H1 (cell line): Measurements from ENCODE around the gene DAB2IP. TPM values are rescaled to one million over a fixed set of nuclear protein-coding genes. Genes with fewer than 3 reads are reported as not detected.
"Not testable (repeated sequence)": the region's sequence is repeated elsewhere in the genome, so short reads cannot be mapped to it uniquely, and the experiment has no call there.

Experiments used
- CTCF ChIA-PET: fragments of 300-600 bp; sonication (Branson Sonifier 250); formaldehyde crosslinking; loops from one replicate; lab custom pipeline; 2021; ENCODE audit not compliant: partially characterized antibody; lab: Charles Lee
- POLR2A ChIA-PET: fragments of 300-600 bp; sonication (Branson Sonifier 250); formaldehyde crosslinking; loops from one replicate; lab custom pipeline; 2021; ENCODE audit warnings: inconsistent platforms; ENCODE audit not compliant: partially characterized antibody; lab: Charles Lee
- DNase-seq, 2 experiments: peaks; one replicate each; pipeline versions ENCODE4 v3.0.0 to v3.0.0-alpha.2; 2010 to 2022; ENCODE audit warnings: low spot score in 2 of 2, low read depth in 1 of 2, mixed read lengths in 1 of 2
- FAIRE-seq: peaks from 2 replicates; lab custom pipeline; 2011; peaks lifted over from hg19 to GRCh38; lab: Jason Lieb, UNC
- H2AFZ ChIP-seq: 2 replicates; pipeline ENCODE4 v1.8.1; 2012; ENCODE audit warnings: low read length, inconsistent platforms
- H2AK5ac ChIP-seq: 2 replicates; pipeline ENCODE4 v1.6.1; 2013; ENCODE audit warnings: low read depth, low read length
- H2BK120ac ChIP-seq: replicated peaks from 2 replicates; pipeline ENCODE3; 2013; ENCODE audit warnings: low read depth, low read length, inconsistent platforms
- H2BK12ac ChIP-seq: 2 replicates; pipeline ENCODE4 v1.6.1; 2013; ENCODE audit warnings: low read depth, low read length
- H2BK15ac ChIP-seq: 2 replicates; pipeline ENCODE4 v1.6.1; 2013; ENCODE audit warnings: low read length
- H2BK20ac ChIP-seq: 2 replicates; pipeline ENCODE4 v1.6.1; 2013; ENCODE audit warnings: low read length
- H2BK5ac ChIP-seq: 2 replicates; pipeline ENCODE4 v1.6.1; 2013; ENCODE audit warnings: low read depth, low read length
- H3K14ac ChIP-seq: 2 replicates; pipeline ENCODE4 v1.6.1; 2013; ENCODE audit warnings: inconsistent platforms; ENCODE audit not compliant: insufficient read length
- H3K18ac ChIP-seq: 2 replicates; pipeline ENCODE4 v1.6.1; 2013; ENCODE audit warnings: low read length; ENCODE audit errors: extremely low read depth
- H3K23ac ChIP-seq: 2 replicates; pipeline ENCODE4 v1.6.1; 2013; ENCODE audit warnings: inconsistent platforms; ENCODE audit not compliant: insufficient read length
- H3K23me2 ChIP-seq: 2 replicates; pipeline ENCODE4 v1.6.1; 2013; ENCODE audit warnings: low read depth, low read length
- H3K27ac ChIP-seq: 2 replicates; pipeline ENCODE4 v1.6.1; 2011; ENCODE audit warnings: low read depth, low read length, inconsistent platforms
- H3K27me3 ChIP-seq, 4 experiments: replicated peaks in 1 of 4; 1 replicate in 1 of 4; 2 replicates in 3 of 4; pipeline versions ENCODE4 v1.6.1 to v1.8.1; 2011 to 2013; ENCODE audit warnings: low read length in 3 of 4, mild to moderate bottlenecking in 3 of 4, inconsistent platforms in 2 of 4, mixed read lengths in 2 of 4, moderate library complexity in 1 of 4; ENCODE audit not compliant: control insufficient read depth in 3 of 4, insufficient read depth in 3 of 4; ENCODE audit errors: extremely low read depth in 1 of 4
- H3K36me3 ChIP-seq, 4 experiments: 2 replicates each; pipeline versions ENCODE4 v1.6.1 to v1.8.1; 2011 to 2013; ENCODE audit warnings: mild to moderate bottlenecking in 4 of 4, low read length in 3 of 4, moderate library complexity in 2 of 4, control low read depth in 1 of 4, inconsistent platforms in 1 of 4; ENCODE audit not compliant: insufficient read depth in 4 of 4, control insufficient read depth in 2 of 4
- H3K4ac ChIP-seq: replicated peaks from 2 replicates; pipeline ENCODE3; 2013; ENCODE audit warnings: low read length, low read depth, mixed read lengths, inconsistent platforms; ENCODE audit not compliant: insufficient read length
- H3K4me1 ChIP-seq, 4 experiments: replicated peaks in 1 of 4; 1 replicate in 1 of 4; 2 replicates in 3 of 4; pipeline versions ENCODE4 v1.6.1 to v1.8.1; 2011 to 2013; ENCODE audit warnings: low read length in 3 of 4, inconsistent platforms in 2 of 4, mixed read lengths in 1 of 4; ENCODE audit not compliant: insufficient read depth in 4 of 4, control insufficient read depth in 3 of 4
- H3K4me2 ChIP-seq, 2 experiments: 2 replicates each; pipeline versions ENCODE4 v1.6.1 to v1.8.1; 2011 to 2013; ENCODE audit warnings: low read depth in 2 of 2, low read length in 2 of 2, control low read depth in 1 of 2, inconsistent platforms in 1 of 2, mild to moderate bottlenecking in 1 of 2; ENCODE audit not compliant: insufficient read depth in 1 of 2
- H3K4me3 ChIP-seq, 4 experiments: fragments of 200-600, 300-600 bp in 1 of 4; sonication (generic), shearing (Covaris generic), sonication (Bioruptor Twin) in 1 of 4; 2 replicates each; pipeline versions ENCODE4 v1.5.1 to v1.8.1; 2011 to 2016; ENCODE audit warnings: low read length in 4 of 4, low read depth in 3 of 4, control low read depth in 2 of 4, inconsistent platforms in 2 of 4, mild to moderate bottlenecking in 2 of 4, mixed read lengths in 1 of 4, moderate library complexity in 1 of 4; ENCODE audit not compliant: insufficient read depth in 2 of 4; ENCODE audit errors: extremely low read depth in 1 of 4
- H3K56ac ChIP-seq: replicated peaks from 2 replicates; pipeline ENCODE3; 2013; ENCODE audit warnings: low read depth, mild to moderate bottlenecking, mixed read lengths, low read length, inconsistent platforms; ENCODE audit not compliant: insufficient read length
- H3K79me1 ChIP-seq: 2 replicates; pipeline ENCODE4 v1.6.1; 2013; ENCODE audit warnings: low read depth, low read length, control low read depth
- H3K79me2 ChIP-seq, 2 experiments: 2 replicates each; pipeline versions ENCODE4 v1.6.1 to v1.8.1; 2012 to 2013; ENCODE audit warnings: low read length in 2 of 2, mild to moderate bottlenecking in 2 of 2, inconsistent platforms in 1 of 2; ENCODE audit not compliant: insufficient read depth in 2 of 2, control insufficient read depth in 1 of 2
- H3K9ac ChIP-seq, 4 experiments: replicated peaks in 1 of 4; 1 replicate in 1 of 4; 2 replicates in 3 of 4; pipeline versions ENCODE4 v1.6.1 to v1.8.1; 2011 to 2013; ENCODE audit warnings: low read depth in 3 of 4, low read length in 3 of 4, control low read depth in 2 of 4, mild to moderate bottlenecking in 2 of 4, moderate library complexity in 2 of 4, inconsistent platforms in 1 of 4; ENCODE audit errors: extremely low read depth in 1 of 4
- H3K9me3 ChIP-seq, 2 experiments: 2 replicates each; pipeline versions ENCODE4 v1.6.1 to v1.8.1; 2012 to 2013; ENCODE audit warnings: mild to moderate bottlenecking in 2 of 2, moderate library complexity in 2 of 2, control low read depth in 1 of 2, inconsistent platforms in 1 of 2, low read depth in 1 of 2, low read length in 1 of 2, mixed read lengths in 1 of 2; ENCODE audit not compliant: insufficient read depth in 2 of 2
- H4K20me1 ChIP-seq, 2 experiments: replicated peaks in 1 of 2; 2 replicates each; pipeline versions ENCODE3 to v1.8.1; 2011 to 2013; ENCODE audit warnings: inconsistent platforms in 2 of 2, low read length in 2 of 2, mild to moderate bottlenecking in 1 of 2; ENCODE audit not compliant: insufficient read depth in 2 of 2, control insufficient read depth in 1 of 2
- H4K5ac ChIP-seq: 2 replicates; pipeline ENCODE4 v1.6.1; 2013; ENCODE audit warnings: low read length, low read depth, mixed read lengths, inconsistent platforms; ENCODE audit not compliant: insufficient read length
- H4K8ac ChIP-seq: 2 replicates; pipeline ENCODE4 v1.8.0; 2013; ENCODE audit warnings: mild to moderate bottlenecking, moderate library complexity, low read length, inconsistent platforms; ENCODE audit not compliant: insufficient read depth; ENCODE audit errors: extremely low read depth
- H4K91ac ChIP-seq: replicated peaks from 2 replicates; pipeline ENCODE3; 2013; ENCODE audit warnings: low read length, mixed read lengths, inconsistent platforms; ENCODE audit not compliant: insufficient read length
- CHD1 ChIP-seq: IDR thresholded peaks from 2 replicates; pipeline ENCODE4 v1.6.1; 2012; ENCODE audit warnings: low read depth, low read length, improper control_type of control experiment
- CTCF ChIP-seq, 3 experiments: IDR thresholded peaks; 1 replicate in 2 of 3; 2 replicates in 1 of 3; pipeline versions ENCODE4 v1.5.1 to v1.6.1; 2011; ENCODE audit warnings: low read length in 3 of 3, mild to moderate bottlenecking in 3 of 3, inconsistent platforms in 2 of 3, low read depth in 1 of 3, moderate library complexity in 1 of 3; ENCODE audit not compliant: insufficient read depth in 1 of 3; ENCODE audit errors: control extremely low read depth in 1 of 3
- EGR1 ChIP-seq: IDR thresholded peaks from 2 replicates; pipeline ENCODE4 v1.6.1; 2011; ENCODE audit warnings: low read depth, low read length, borderline replicate concordance
- FOSL1 ChIP-seq: IDR thresholded peaks from 2 replicates; pipeline ENCODE4 v1.6.1; 2011; ENCODE audit warnings: mild to moderate bottlenecking, low read depth, low read length, moderate library complexity; ENCODE audit not compliant: insufficient read depth
- TCF12 ChIP-seq: IDR thresholded peaks from 2 replicates; pipeline ENCODE4 v1.6.1; 2011; ENCODE audit warnings: low read depth, mild to moderate bottlenecking, low read length
- ZNF274 ChIP-seq: IDR thresholded peaks from 2 replicates; pipeline ENCODE4 v1.7.0; 2012; ENCODE audit warnings: low read length, borderline replicate concordance; ENCODE audit errors: extremely low read depth
- WGBS, 2 experiments: shearing (Covaris generic) in 1 of 2; methylation state at CpG; one replicate each; pipeline versions ENCODE4 v1.1.6 to v1.1.7; 2013 to 2015; ENCODE audit warnings: low lambda C conversion rate in 2 of 2, mixed read lengths in 2 of 2, inconsistent platforms in 1 of 2, low coverage in 1 of 2, missing lambda C conversion rate in 1 of 2; ENCODE audit not compliant: insufficient replicate concordance in 2 of 2, insufficient coverage in 1 of 2, insufficient read length in 1 of 2; ENCODE audit errors: extremely low coverage in 1 of 2, missing lambda C conversion rate in 1 of 2; 5-methylcytosine and 5-hydroxymethylcytosine counted together
- polyA plus RNA-seq, 7 experiments: library from polyadenylated mRNA; depleted of rRNA in 3 of 7; stranded (reverse) in 5 of 7; unstranded in 2 of 7; fragments of >200 nt in 5 of 7; fragments of 200-250 nt in 2 of 7; gene quantifications; 1 replicate in 5 of 7; 2 replicates in 1 of 7; 4 replicates in 1 of 7; pipeline versions ENCODE4 v1.2.1 to v1.2.3, GENCODE V29; 2011 to 2013; ENCODE audit warnings: missing spikeins in 2 of 7, mixed read lengths in 2 of 7
- total RNA-seq: library from RNA; stranded (reverse); fragmentation: NEBNext Ultra II Directional; extraction: Animal tissue kit (Norgen Biotek cat#: 25700); gene quantifications from 2 replicates; pipeline ENCODE4 v1.2.1, GENCODE V29; 2021

The DAB2IP gene
- total and polyA plus RNA-seq, 2 of the 8 experiments (the other 6 are each of a cell fraction or from before 2014, with no cell fraction given) = 19.7 to 39.5 TPM

- no peak for TF ChIP-seq TCF12
- no peak for TF ChIP-seq FOSL1
- TF ChIP-seq EGR1 = no peak
- TF ChIP-seq CHD1 = no peak
- no peak for TF ChIP-seq CTCF (IDR thresholded peaks at IDR 0.05; ENCODE audit: control extremely low read depth in 1 of 3, insufficient read depth in 1 of 3, low read depth in 1 of 3, low read length in 3 of 3)
- TF ChIP-seq ZNF274 = no peak
Measured at GRCh38 chr9:121622387-121623203, 28.8 kb upstream of the DAB2IP start (continued).

GRCh38 chr9:121623430-121623829, 28.0 kb upstream of the DAB2IP start:
- H3K36me3 ChIP-seq, H3K14ac ChIP-seq, H2BK15ac ChIP-seq, H3K9ac ChIP-seq, H3K56ac ChIP-seq, H3K27ac ChIP-seq, H3K79me1 ChIP-seq, H4K8ac ChIP-seq, DNase-seq, H3K23me2 ChIP-seq, FAIRE-seq, H4K91ac ChIP-seq, H3K4me3 ChIP-seq, H2BK120ac ChIP-seq, H2BK12ac ChIP-seq, H3K18ac ChIP-seq, H3K79me2 ChIP-seq, H2AFZ ChIP-seq, H3K23ac ChIP-seq, H3K4me2 ChIP-seq, H3K4me1 ChIP-seq, H3K27me3 ChIP-seq, H2BK20ac ChIP-seq, H3K9me3 ChIP-seq, H2AK5ac ChIP-seq, H4K20me1 ChIP-seq, H2BK5ac ChIP-seq, H4K5ac ChIP-seq, H3K4ac ChIP-seq: not testable (repeated sequence)
- POLR2A ChIA-PET = interaction anchor here (1.4 kb wide), 1 partner anchor 11 kb away, joined by 3 read pairs; no protein-coding TSS in a partner anchor
- 92% methylated on average over 2 of the region's 2 CpGs; no CpG with 5 or more reads in 1 of the 2 experiments for WGBS, 2 experiments
- CTCF ChIA-PET = interaction anchor here (0.7 to 3.3 kb wide), 5 partner anchors 11 to 73 kb away, joined by 3 to 19 read pairs (median 10); no protein-coding TSS in a partner anchor
